ENCODE data around the gene SUCLG1.

The SUCLG1 gene

GRCh38 chr2:84467389-84467788 lies 8.3 kb upstream of the SUCLG1 start:
- Histone ChIP-seq H3K36me3 (ENCODE audit: insufficient read depth, low read length) (no peaks in the 10 kb centered on the region), H3K4me3 (ENCODE audit: low read depth, low read length) (no peak overlapping the region), H2AFZ (ENCODE audit: low read length, unreplicated experiment) (no peak overlapping the region), H3K4me1 (ENCODE audit: control insufficient read depth, insufficient read depth, low read length, unreplicated experiment) (no peaks in the 10 kb centered on the region), H3K79me2 (ENCODE audit: control insufficient read depth, insufficient read depth, low read length, unreplicated experiment) (no peaks in the 10 kb centered on the region), H3K27me3 (ENCODE audit: insufficient read depth, low read length) (no peaks in the 10 kb centered on the region), H3K27ac (ENCODE audit: low read depth, low read length) (no peak overlapping the region)

GRCh38 chr2:84461310-84461709 lies 2.2 kb upstream of the SUCLG1 start:
- H3K4me1 ChIP-seq (ENCODE audit: control insufficient read depth, insufficient read depth, low read length, unreplicated experiment): peaks cover 18% of the 10 kb centered on the region
- H3K4me3 ChIP-seq (ENCODE audit: low read depth, low read length): no peak overlapping the region
- no peak overlapping the region for H2AFZ ChIP-seq (ENCODE audit: low read length, unreplicated experiment)
- H3K79me2 ChIP-seq (ENCODE audit: control insufficient read depth, insufficient read depth, low read length, unreplicated experiment): peaks cover 26% of the 10 kb centered on the region
- no peak overlapping the region for H3K27ac ChIP-seq (ENCODE audit: low read depth, low read length)
- H3K36me3 ChIP-seq (ENCODE audit: insufficient read depth, low read length): no peaks in the 10 kb centered on the region
- no peaks in the 10 kb centered on the region for H3K27me3 ChIP-seq (ENCODE audit: insufficient read depth, low read length)

- H3K4me1 ChIP-seq (ENCODE audit: control insufficient read depth, insufficient read depth, low read length, unreplicated experiment): peaks cover 18% of the 10 kb centered on the region
- no peaks in the 10 kb centered on the region for H3K36me3 ChIP-seq (ENCODE audit: insufficient read depth, low read length)
- H3K79me2 ChIP-seq (ENCODE audit: control insufficient read depth, insufficient read depth, low read length, unreplicated experiment): peaks cover 32% of the 10 kb centered on the region
- no peak overlapping the region for H3K4me3 ChIP-seq (ENCODE audit: low read depth, low read length)
- H3K27ac ChIP-seq (ENCODE audit: low read depth, low read length): no peak overlapping the region
- no peak overlapping the region for H2AFZ ChIP-seq (ENCODE audit: low read length, unreplicated experiment)
- H3K27me3 ChIP-seq (ENCODE audit: insufficient read depth, low read length): no peaks in the 10 kb centered on the region
Measured at GRCh38 chr2:84460670-84461069, 1.6 kb upstream of the SUCLG1 start.

- H3K79me2 ChIP-seq (ENCODE audit: control insufficient read depth, insufficient read depth, low read length, unreplicated experiment): peaks cover 32% of the 10 kb centered on the region
- no peaks in the 10 kb centered on the region for H3K27me3 ChIP-seq (ENCODE audit: insufficient read depth, low read length)
- H3K36me3 ChIP-seq (ENCODE audit: insufficient read depth, low read length): no peaks in the 10 kb centered on the region
- peak overlapping the region; percentile 76 for H2AFZ ChIP-seq (ENCODE audit: low read length, unreplicated experiment)
- H3K4me1 ChIP-seq (ENCODE audit: control insufficient read depth, insufficient read depth, low read length, unreplicated experiment): peaks cover 18% of the 10 kb centered on the region
- H3K4me3 ChIP-seq (ENCODE audit: low read depth, low read length): peak overlapping the region; percentile 92
- H3K27ac ChIP-seq (ENCODE audit: low read depth, low read length): no peak overlapping the region
Measured at GRCh38 chr2:84459944-84460429, 907 bp upstream of the SUCLG1 start.

- peak overlapping the region; percentile 92 for H3K4me3 ChIP-seq (ENCODE audit: low read depth, low read length)
- peaks cover 43% of the 10 kb centered on the region for H3K79me2 ChIP-seq (ENCODE audit: control insufficient read depth, insufficient read depth, low read length, unreplicated experiment)
- peak overlapping the region; percentile 92 for H2AFZ ChIP-seq (ENCODE audit: low read length, unreplicated experiment)
- H3K4me1 ChIP-seq (ENCODE audit: control insufficient read depth, insufficient read depth, low read length, unreplicated experiment): peaks cover 18% of the 10 kb centered on the region
- H3K27me3 ChIP-seq (ENCODE audit: insufficient read depth, low read length): no peaks in the 10 kb centered on the region
- peak overlapping the region; percentile 75; the same call in 1 of the 2 replicates for H3K27ac ChIP-seq (ENCODE audit: low read depth, low read length)
- H3K36me3 ChIP-seq (ENCODE audit: insufficient read depth, low read length): no peaks in the 10 kb centered on the region
Measured at GRCh38 chr2:84458551-84459017, 496 bp downstream of the SUCLG1 start.

- Histone ChIP-seq H3K27ac (ENCODE audit: low read depth, low read length) (no peak overlapping the region), H3K27me3 (ENCODE audit: insufficient read depth, low read length) (no peaks in the 10 kb centered on the region), H3K4me1 (ENCODE audit: control insufficient read depth, insufficient read depth, low read length, unreplicated experiment) (peaks cover 18% of the 10 kb centered on the region), H2AFZ (ENCODE audit: low read length, unreplicated experiment) (no peak overlapping the region), H3K4me3 (ENCODE audit: low read depth, low read length) (peak overlapping the region; percentile 92), H3K79me2 (ENCODE audit: control insufficient read depth, insufficient read depth, low read length, unreplicated experiment) (peaks cover 48% of the 10 kb centered on the region), H3K36me3 (ENCODE audit: insufficient read depth, low read length) (no peaks in the 10 kb centered on the region)
Measured at GRCh38 chr2:84457686-84458085, 1.4 kb downstream of the SUCLG1 start.

- Histone ChIP-seq H3K27me3 (ENCODE audit: insufficient read depth, low read length) (no peaks in the 10 kb centered on the region), H3K4me3 (ENCODE audit: low read depth, low read length) (no peak overlapping the region), H3K36me3 (ENCODE audit: insufficient read depth, low read length) (no peaks in the 10 kb centered on the region), H3K79me2 (ENCODE audit: control insufficient read depth, insufficient read depth, low read length, unreplicated experiment) (peaks cover 57% of the 10 kb centered on the region), H3K4me1 (ENCODE audit: control insufficient read depth, insufficient read depth, low read length, unreplicated experiment) (peaks cover 18% of the 10 kb centered on the region), H2AFZ (ENCODE audit: low read length, unreplicated experiment) (no peak overlapping the region), H3K27ac (ENCODE audit: low read depth, low read length) (no peak overlapping the region)
Measured at GRCh38 chr2:84456156-84456555, 2.9 kb downstream of the SUCLG1 start.

GRCh38 chr2:84454581-84454980 lies 4.5 kb downstream of the SUCLG1 start:
- Histone ChIP-seq H3K27me3 (ENCODE audit: insufficient read depth, low read length) (no peaks in the 10 kb centered on the region), H3K36me3 (ENCODE audit: insufficient read depth, low read length) (no peaks in the 10 kb centered on the region), H2AFZ (ENCODE audit: low read length, unreplicated experiment) (no peak overlapping the region), H3K4me1 (ENCODE audit: control insufficient read depth, insufficient read depth, low read length, unreplicated experiment) (peaks cover 12% of the 10 kb centered on the region), H3K79me2 (ENCODE audit: control insufficient read depth, insufficient read depth, low read length, unreplicated experiment) (peaks cover 66% of the 10 kb centered on the region), H3K27ac (ENCODE audit: low read depth, low read length) (no peak overlapping the region), H3K4me3 (ENCODE audit: low read depth, low read length) (no peak overlapping the region)

- Histone ChIP-seq H3K36me3 (ENCODE audit: insufficient read depth, low read length) (no peaks in the 10 kb centered on the region), H2AFZ (ENCODE audit: low read length, unreplicated experiment) (no peak overlapping the region), H3K4me1 (ENCODE audit: control insufficient read depth, insufficient read depth, low read length, unreplicated experiment) (peaks cover 5% of the 10 kb centered on the region), H3K79me2 (ENCODE audit: control insufficient read depth, insufficient read depth, low read length, unreplicated experiment) (peaks cover 51% of the 10 kb centered on the region), H3K27me3 (ENCODE audit: insufficient read depth, low read length) (no peaks in the 10 kb centered on the region), H3K4me3 (ENCODE audit: low read depth, low read length) (no peak overlapping the region), H3K27ac (ENCODE audit: low read depth, low read length) (no peak overlapping the region)
Measured at GRCh38 chr2:84452624-84453023, 6.5 kb downstream of the SUCLG1 start.

- H3K27ac ChIP-seq (ENCODE audit: low read depth, low read length): no peak overlapping the region
- H2AFZ ChIP-seq (ENCODE audit: low read length, unreplicated experiment): no peak overlapping the region
- no peaks in the 10 kb centered on the region for H3K4me1 ChIP-seq (ENCODE audit: control insufficient read depth, insufficient read depth, low read length, unreplicated experiment)
- no peaks in the 10 kb centered on the region for H3K27me3 ChIP-seq (ENCODE audit: insufficient read depth, low read length)
- H3K79me2 ChIP-seq (ENCODE audit: control insufficient read depth, insufficient read depth, low read length, unreplicated experiment): peaks cover 42% of the 10 kb centered on the region
- no peak overlapping the region for H3K4me3 ChIP-seq (ENCODE audit: low read depth, low read length)
- H3K36me3 ChIP-seq (ENCODE audit: insufficient read depth, low read length): no peaks in the 10 kb centered on the region
Measured at GRCh38 chr2:84451579-84451978, 7.5 kb downstream of the SUCLG1 start.

GRCh38 chr2:84450288-84451227 lies 8.5 kb downstream of the SUCLG1 start:
- H3K4me3 ChIP-seq (ENCODE audit: low read depth, low read length): no peak overlapping the region
- no peaks in the 10 kb centered on the region for H3K27me3 ChIP-seq (ENCODE audit: insufficient read depth, low read length)
- H3K36me3 ChIP-seq (ENCODE audit: insufficient read depth, low read length): no peaks in the 10 kb centered on the region
- no peak overlapping the region for H3K27ac ChIP-seq (ENCODE audit: low read depth, low read length)
- no peaks in the 10 kb centered on the region for H3K4me1 ChIP-seq (ENCODE audit: control insufficient read depth, insufficient read depth, low read length, unreplicated experiment)
- H2AFZ ChIP-seq (ENCODE audit: low read length, unreplicated experiment): no peak overlapping the region
- H3K79me2 ChIP-seq (ENCODE audit: control insufficient read depth, insufficient read depth, low read length, unreplicated experiment): peaks cover 38% of the 10 kb centered on the region
